HEK293 (cell line): ENCODE results near the gene UGT1A10.

Source experiments
- CTCF ChIA-PET: fragments of 350-600 bp; formaldehyde crosslinking; extraction: SDS; loops from one replicate; lab custom pipeline; 2021; ENCODE audit warnings: antibody characterized with exemption; lab: Yijun Ruan, JAX
- POLR2A ChIA-PET: fragments of 300-600 bp; formaldehyde crosslinking; extraction: SDS; loops from one replicate; lab custom pipeline; 2020; ENCODE audit warnings: antibody characterized with exemption, inconsistent platforms; lab: Yijun Ruan, JAX
- H3K27ac ChIP-seq: fragments of 200-500 bp; sonication (Bioruptor generic); 2 replicates; pipeline ENCODE4 v1.5.1; 2014; ENCODE audit warnings: low read depth, low read length, control low read depth, inconsistent platforms; ENCODE audit errors: extremely low read depth
- H3K36me3 ChIP-seq, 2 experiments: fragments of 200-500 bp in 1 of 2; sonication (Bioruptor generic) in 1 of 2; 1 replicate in 1 of 2; 2 replicates in 1 of 2; pipeline ENCODE4 v1.5.1; 2014 to 2017; ENCODE audit warnings: inconsistent platforms in 2 of 2, low read length in 2 of 2; ENCODE audit not compliant: control insufficient read depth in 2 of 2, insufficient read depth in 1 of 2
- H3K4me1 ChIP-seq: fragments of 200-500 bp; sonication (Bioruptor generic); 2 replicates; pipeline ENCODE4 v1.5.1; 2014; ENCODE audit warnings: mild to moderate bottlenecking, low read length, inconsistent platforms; ENCODE audit not compliant: control insufficient read depth, insufficient read depth
- H3K4me3 ChIP-seq: 2 replicates; pipeline ENCODE4 v1.5.1; 2011; ENCODE audit warnings: low read depth, mild to moderate bottlenecking, control low read depth, low read length, moderate library complexity
- H3K9me3 ChIP-seq: fragments of 200-500 bp; sonication (Bioruptor generic); 2 replicates; pipeline ENCODE4 v1.5.1; 2014; ENCODE audit warnings: low read depth, low read length, inconsistent platforms; ENCODE audit not compliant: control insufficient read depth, insufficient read depth
- HOXA7 ChIP-seq: sonication (generic); formaldehyde crosslinking; IDR thresholded peaks from 2 replicates; pipeline ENCODE4 v1.8.1; 2022; ENCODE audit warnings: missing genetic modification reagents, borderline replicate concordance
- KLF16 ChIP-seq: fragments of 450-650 bp; formaldehyde crosslinking; IDR thresholded peaks from 2 replicates; pipeline ENCODE4 v1.5.1; 2017; ENCODE audit warnings: missing biosample characterization, missing genetic modification characterization
- PBX3 ChIP-seq: sonication (generic); formaldehyde crosslinking; IDR thresholded peaks from 2 replicates; pipeline ENCODE4 v1.8.1; 2022; ENCODE audit warnings: mild to moderate bottlenecking, moderate library complexity, missing genetic modification reagents
- PRDM10 ChIP-seq: fragments of 450-650 bp; formaldehyde crosslinking; IDR thresholded peaks from 2 replicates; pipeline ENCODE4 v1.5.1; 2016; ENCODE audit warnings: missing biosample characterization, missing genetic modification characterization
- TSHZ1 ChIP-seq: fragments of 450-650 bp; formaldehyde crosslinking; IDR thresholded peaks from 2 replicates; pipeline ENCODE4 v1.5.1; 2016; ENCODE audit warnings: missing biosample characterization, missing genetic modification characterization, borderline replicate concordance
- ZFP69B ChIP-seq: fragments of 450-650 bp; formaldehyde crosslinking; IDR thresholded peaks from 2 replicates; pipeline ENCODE4 v1.5.1; 2016; ENCODE audit warnings: missing biosample characterization, missing genetic modification characterization
- ZNF133 ChIP-seq: fragments of 450-650 bp; formaldehyde crosslinking; IDR thresholded peaks from 2 replicates; pipeline ENCODE4 v1.5.1; 2016; ENCODE audit warnings: missing biosample characterization, missing genetic modification characterization
- ZNF157 ChIP-seq: fragments of 450-650 bp; formaldehyde crosslinking; IDR thresholded peaks from 2 replicates; pipeline ENCODE4 v1.5.1; 2016; ENCODE audit warnings: missing biosample characterization, missing genetic modification characterization
- ZNF211 ChIP-seq: fragments of 450-650 bp; formaldehyde crosslinking; IDR thresholded peaks from 2 replicates; pipeline ENCODE4 v1.5.1; 2016; ENCODE audit warnings: low read depth, missing biosample characterization, missing genetic modification characterization
- ZNF221 ChIP-seq: fragments of 450-650 bp; formaldehyde crosslinking; IDR thresholded peaks from 2 replicates; pipeline ENCODE4 v1.5.1; 2017; ENCODE audit warnings: missing biosample characterization, missing genetic modification characterization, borderline replicate concordance
- ZNF302 ChIP-seq: fragments of 450-650 bp; formaldehyde crosslinking; IDR thresholded peaks from 2 replicates; pipeline ENCODE4 v1.5.1; 2016; ENCODE audit warnings: missing biosample characterization, missing genetic modification characterization, low read depth
- ZNF366 ChIP-seq: fragments of 450-650 bp; formaldehyde crosslinking; conservative IDR thresholded peaks from 2 replicates; pipeline ENCODE4 v1.5.1; 2016; ENCODE audit warnings: missing biosample characterization, missing genetic modification characterization
- ZNF654 ChIP-seq: fragments of 450-650 bp; formaldehyde crosslinking; IDR thresholded peaks from 2 replicates; pipeline ENCODE4 v1.5.1; 2016; ENCODE audit warnings: low read depth, missing biosample characterization, missing genetic modification characterization
- ZNF768 ChIP-seq: fragments of 450-650 bp; formaldehyde crosslinking; IDR thresholded peaks from 2 replicates; pipeline ENCODE4 v1.5.1; 2018; ENCODE audit warnings: missing biosample characterization, mild to moderate bottlenecking, missing genetic modification characterization
- ZNF776 ChIP-seq: fragments of 450-650 bp; formaldehyde crosslinking; IDR thresholded peaks from 2 replicates; pipeline ENCODE4 v1.5.0; 2017; ENCODE audit warnings: missing biosample characterization, missing genetic modification characterization, borderline replicate concordance
- ZNF837 ChIP-seq: fragments of 450-650 bp; formaldehyde crosslinking; IDR thresholded peaks from 2 replicates; pipeline ENCODE4 v1.5.1; 2016; ENCODE audit warnings: missing biosample characterization, missing genetic modification characterization
- ZSCAN5A ChIP-seq: fragments of 450-650 bp; formaldehyde crosslinking; IDR thresholded peaks from 2 replicates; pipeline ENCODE4 v1.5.1; 2016; ENCODE audit warnings: missing biosample characterization, missing genetic modification characterization
- TF ChIP-seq, protein P1 (sequence below): fragments of 450-650 bp; formaldehyde crosslinking; IDR thresholded peaks from 2 replicates; pipeline ENCODE4 v1.5.1; 2016; ENCODE audit warnings: missing biosample characterization, missing genetic modification characterization
- TF ChIP-seq, protein P2 (sequence below): fragments of 450-650 bp; formaldehyde crosslinking; IDR thresholded peaks from 2 replicates; pipeline ENCODE4 v1.5.1; 2016; ENCODE audit warnings: missing biosample characterization, missing genetic modification characterization

Gene UGT1A10

GRCh38 chr2:233756429-233757081, 120.3 kb downstream of the UGT1A10 start:
- H3K27ac ChIP-seq: no peak overlapping the region
- no peak overlapping the region for H3K4me3 ChIP-seq
- POLR2A ChIA-PET: no interaction called here
- H3K4me1 ChIP-seq: no peaks in the 10 kb centered on the region
- TF ChIP-seq KLF16 (tag by site-specific recombination) (no peak), ZSCAN5A (tag by site-specific recombination) (no peak), ZNF211 (tag by site-specific recombination) (no peak), ZNF133 (tag by site-specific recombination) (no peak), PRDM10 (tag by site-specific recombination) (no peak), TSHZ1 (tag by site-specific recombination) (no peak), ZNF221 (tag by site-specific recombination) (no peak), ZNF837 (tag by site-specific recombination) (no peak), ZFP69B (tag by site-specific recombination) (no peak), ZNF366 (tag by site-specific recombination) (no peak), ZNF157 (no peak), ZNF776 (no peak), ZNF302 (tag by site-specific recombination) (no peak), PBX3 (no peak), HOXA7 (CRISPR knock-in tag) (no peak), ZNF654 (no peak), ZNF768 (tag by site-specific recombination) (no peak)
- TF ChIP-seq, protein P1, sequence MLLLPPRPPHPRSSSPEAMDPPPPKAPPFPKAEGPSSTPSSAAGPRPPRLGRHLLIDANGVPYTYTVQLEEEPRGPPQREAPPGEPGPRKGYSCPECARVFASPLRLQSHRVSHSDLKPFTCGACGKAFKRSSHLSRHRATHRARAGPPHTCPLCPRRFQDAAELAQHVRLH (tag by site-specific recombination): no peak
- TF ChIP-seq, protein P2, sequence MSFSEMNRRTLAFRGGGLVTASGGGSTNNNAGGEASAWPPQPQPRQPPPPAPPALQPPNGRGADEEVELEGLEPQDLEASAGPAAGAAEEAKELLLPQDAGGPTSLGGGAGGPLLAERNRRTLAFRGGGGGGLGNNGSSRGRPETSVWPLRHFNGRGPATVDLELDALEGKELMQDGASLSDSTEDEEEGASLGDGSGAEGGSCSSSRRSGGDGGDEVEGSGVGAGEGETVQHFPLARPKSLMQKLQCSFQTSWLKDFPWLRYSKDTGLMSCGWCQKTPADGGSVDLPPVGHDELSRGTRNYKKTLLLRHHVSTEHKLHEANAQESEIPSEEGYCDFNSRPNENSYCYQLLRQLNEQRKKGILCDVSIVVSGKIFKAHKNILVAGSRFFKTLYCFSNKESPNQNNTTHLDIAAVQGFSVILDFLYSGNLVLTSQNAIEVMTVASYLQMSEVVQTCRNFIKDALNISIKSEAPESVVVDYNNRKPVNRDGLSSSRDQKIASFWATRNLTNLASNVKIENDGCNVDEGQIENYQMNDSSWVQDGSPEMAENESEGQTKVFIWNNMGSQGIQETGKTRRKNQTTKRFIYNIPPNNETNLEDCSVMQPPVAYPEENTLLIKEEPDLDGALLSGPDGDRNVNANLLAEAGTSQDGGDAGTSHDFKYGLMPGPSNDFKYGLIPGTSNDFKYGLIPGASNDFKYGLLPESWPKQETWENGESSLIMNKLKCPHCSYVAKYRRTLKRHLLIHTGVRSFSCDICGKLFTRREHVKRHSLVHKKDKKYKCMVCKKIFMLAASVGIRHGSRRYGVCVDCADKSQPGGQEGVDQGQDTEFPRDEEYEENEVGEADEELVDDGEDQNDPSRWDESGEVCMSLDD (tag by site-specific recombination): no peak
- H3K36me3 ChIP-seq: no peaks in the 10 kb centered on the region
- CTCF ChIA-PET: no interaction called here
- no peaks in the 10 kb centered on the region for H3K9me3 ChIP-seq
